Endothelial cell of umbilical vein (primary cell): ENCODE data around the gene DNA2.

Experiments
- EZH2 ChIP-seq: IDR thresholded peaks from 2 replicates; pipeline ENCODE4 v1.6.1; 2012; ENCODE audit warnings: borderline replicate concordance, low read depth, mild to moderate bottlenecking, moderate library complexity, low read length, inconsistent platforms; ENCODE audit not compliant: severe bottlenecking
- FOS ChIP-seq: IDR thresholded peaks from 2 replicates; pipeline ENCODE4 v1.6.1; 2011; ENCODE audit warnings: mild to moderate bottlenecking, low read length, moderate library complexity, borderline replicate concordance; ENCODE audit not compliant: insufficient read depth
- GATA2 ChIP-seq: IDR thresholded peaks from 2 replicates; pipeline ENCODE4 v1.7.0; 2011; ENCODE audit warnings: low read depth, mild to moderate bottlenecking, moderate library complexity, mixed read lengths, low read length; ENCODE audit not compliant: insufficient read length, insufficient read depth
- JUN ChIP-seq: IDR thresholded peaks from 2 replicates; pipeline ENCODE4 v1.6.1; 2011; ENCODE audit warnings: borderline replicate concordance, low read depth; ENCODE audit not compliant: insufficient read length, insufficient read depth
- MYC ChIP-seq: IDR thresholded peaks from one replicate; pipeline ENCODE4 v1.6.1; 2011; ENCODE audit warnings: mild to moderate bottlenecking, low read depth, low read length
- POLR2A ChIP-seq: IDR thresholded peaks from 2 replicates; pipeline ENCODE4 v1.6.1; 2012; ENCODE audit warnings: low read depth, mild to moderate bottlenecking, control low read depth, low read length
- POLR2AphosphoS5 ChIP-seq: IDR thresholded peaks from 2 replicates; pipeline ENCODE4 v1.6.1; 2012; ENCODE audit warnings: low read depth, mild to moderate bottlenecking, control low read depth, low read length, moderate library complexity; ENCODE audit not compliant: insufficient read depth
- TF ChIP-seq, protein P1 (sequence below), 2 donors: IDR thresholded peaks; 1 replicate in 1 of 2; 2 replicates in 1 of 2; pipeline ENCODE4 v1.5.1; 2011; ENCODE audit warnings: low read length in 2 of 2, mild to moderate bottlenecking in 2 of 2, moderate library complexity in 2 of 2, control low read depth in 1 of 2, inconsistent platforms in 1 of 2, low read depth in 1 of 2; ENCODE audit not compliant: insufficient read depth in 1 of 2; ENCODE audit errors: extremely low read depth in 1 of 2
- TF ChIP-seq, protein P2 (sequence below): IDR thresholded peaks from 2 replicates; pipeline ENCODE4 v1.6.1; 2011; ENCODE audit not compliant: insufficient read depth, insufficient read length

DNA sequence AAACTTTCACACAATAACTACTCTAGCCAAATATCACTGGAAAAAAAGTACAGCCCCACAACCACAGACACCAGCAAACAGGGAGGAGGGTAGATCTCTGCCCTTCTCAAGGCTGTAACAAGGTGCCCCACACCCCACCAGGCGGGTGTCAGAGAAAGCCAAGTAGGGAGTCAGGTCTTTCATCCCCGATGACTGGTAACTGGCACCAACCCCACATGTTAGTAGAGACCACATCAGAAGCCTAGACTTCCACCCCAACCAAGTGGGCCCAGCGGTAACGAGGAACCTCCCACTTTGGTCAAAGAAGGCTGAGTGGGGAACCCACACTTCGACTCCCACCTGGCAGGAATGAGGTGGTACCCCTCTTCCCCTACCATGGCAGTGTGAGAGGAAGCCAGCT, 48.3 kb downstream of the DNA2 start:
- TF ChIP-seq, protein P1, sequence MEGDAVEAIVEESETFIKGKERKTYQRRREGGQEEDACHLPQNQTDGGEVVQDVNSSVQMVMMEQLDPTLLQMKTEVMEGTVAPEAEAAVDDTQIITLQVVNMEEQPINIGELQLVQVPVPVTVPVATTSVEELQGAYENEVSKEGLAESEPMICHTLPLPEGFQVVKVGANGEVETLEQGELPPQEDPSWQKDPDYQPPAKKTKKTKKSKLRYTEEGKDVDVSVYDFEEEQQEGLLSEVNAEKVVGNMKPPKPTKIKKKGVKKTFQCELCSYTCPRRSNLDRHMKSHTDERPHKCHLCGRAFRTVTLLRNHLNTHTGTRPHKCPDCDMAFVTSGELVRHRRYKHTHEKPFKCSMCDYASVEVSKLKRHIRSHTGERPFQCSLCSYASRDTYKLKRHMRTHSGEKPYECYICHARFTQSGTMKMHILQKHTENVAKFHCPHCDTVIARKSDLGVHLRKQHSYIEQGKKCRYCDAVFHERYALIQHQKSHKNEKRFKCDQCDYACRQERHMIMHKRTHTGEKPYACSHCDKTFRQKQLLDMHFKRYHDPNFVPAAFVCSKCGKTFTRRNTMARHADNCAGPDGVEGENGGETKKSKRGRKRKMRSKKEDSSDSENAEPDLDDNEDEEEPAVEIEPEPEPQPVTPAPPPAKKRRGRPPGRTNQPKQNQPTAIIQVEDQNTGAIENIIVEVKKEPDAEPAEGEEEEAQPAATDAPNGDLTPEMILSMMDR (IDR thresholded peaks at IDR 0.05; ENCODE audit: extremely low read depth in 1 of 2, insufficient read depth in 1 of 2, low read depth in 1 of 2, low read length in 2 of 2) = no peak
- no peak for TF ChIP-seq EZH2
- TF ChIP-seq POLR2A = no peak
- TF ChIP-seq, protein P2, sequence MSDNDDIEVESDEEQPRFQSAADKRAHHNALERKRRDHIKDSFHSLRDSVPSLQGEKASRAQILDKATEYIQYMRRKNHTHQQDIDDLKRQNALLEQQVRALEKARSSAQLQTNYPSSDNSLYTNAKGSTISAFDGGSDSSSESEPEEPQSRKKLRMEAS = no peak
- no peak for TF ChIP-seq MYC
- no peak for TF ChIP-seq POLR2AphosphoS5
- no peak for TF ChIP-seq GATA2
- no peak for TF ChIP-seq FOS
- no peak for TF ChIP-seq JUN
